Nephron (organoid): Measurements from ENCODE around the gene PDE1A.

Experiments
- H3K27ac Mint-ChIP-seq, 3 experiments: 2 replicates each; pipeline ENCODE4 v1.8.0; 2020; ENCODE audit warnings: mixed read lengths in 3 of 3, mild to moderate bottlenecking in 2 of 3, moderate library complexity in 1 of 3
- H3K27me3 Mint-ChIP-seq: 2 replicates; pipeline ENCODE4 v1.8.0; 2021; ENCODE audit warnings: low read depth, mild to moderate bottlenecking, moderate library complexity, mixed read lengths
- H3K36me3 Mint-ChIP-seq: 2 replicates; pipeline ENCODE4 v1.8.0; 2020; ENCODE audit warnings: low read depth, mixed read lengths
- H3K4me1 Mint-ChIP-seq: 2 replicates; pipeline ENCODE4 v1.8.0; 2020; ENCODE audit warnings: mixed read lengths
- H3K4me3 Mint-ChIP-seq, 3 experiments: 2 replicates each; pipeline ENCODE4 v1.8.0; 2020; ENCODE audit warnings: mild to moderate bottlenecking in 3 of 3, mixed read lengths in 3 of 3, moderate library complexity in 2 of 3
- H3K9me3 Mint-ChIP-seq: 2 replicates; pipeline ENCODE4 v1.8.0; 2020; ENCODE audit warnings: mixed read lengths
- CTCF ChIP-seq, 3 experiments: fragments of 200-600 bp; sonication (generic); IDR thresholded peaks; one replicate each; pipeline ENCODE4 v1.5.0; 2021; ENCODE audit warnings: antibody characterized with exemption in 3 of 3; ENCODE audit not compliant: unreplicated experiment in 3 of 3

PDE1A gene

GRCh38 chr2:182117196-182117595 is 309.6 kb downstream of the PDE1A start:
- Mint-ChIP-seq H3K27ac (no peak overlapping the region), H3K4me1 (no peaks in the 10 kb centered on the region), H3K27me3 (no peaks in the 10 kb centered on the region), H3K9me3 (peaks cover 2% of the 10 kb centered on the region), H3K4me3 (no peak overlapping the region), H3K36me3 (no peaks in the 10 kb centered on the region)
- TF ChIP-seq CTCF (IDR thresholded peaks at IDR 0.05; ENCODE audit: unreplicated experiment in 3 of 3) = no peak

GRCh38 chr2:182116774-182117173 is 310.1 kb downstream of the PDE1A start:
- peaks cover 1% of the 10 kb centered on the region for H3K9me3 Mint-ChIP-seq
- no peak overlapping the region for H3K27ac Mint-ChIP-seq
- H3K36me3 Mint-ChIP-seq = no peaks in the 10 kb centered on the region
- H3K4me1 Mint-ChIP-seq = no peaks in the 10 kb centered on the region
- no peaks in the 10 kb centered on the region for H3K27me3 Mint-ChIP-seq
- no peak overlapping the region for H3K4me3 Mint-ChIP-seq
- TF ChIP-seq CTCF (IDR thresholded peaks at IDR 0.05; ENCODE audit: unreplicated experiment in 3 of 3) = no peak

GRCh38 chr2:182115258-182115657 is 311.6 kb downstream of the PDE1A start:
- no peak for TF ChIP-seq CTCF (IDR thresholded peaks at IDR 0.05; ENCODE audit: unreplicated experiment in 3 of 3)
- H3K4me1 Mint-ChIP-seq = no peaks in the 10 kb centered on the region
- no peaks in the 10 kb centered on the region for H3K27me3 Mint-ChIP-seq
- no peak overlapping the region for H3K4me3 Mint-ChIP-seq
- H3K36me3 Mint-ChIP-seq = no peaks in the 10 kb centered on the region
- H3K9me3 Mint-ChIP-seq = no peaks in the 10 kb centered on the region
- no peak overlapping the region for H3K27ac Mint-ChIP-seq

- Mint-ChIP-seq H3K4me3 (no peak overlapping the region), H3K4me1 (no peaks in the 10 kb centered on the region), H3K27ac (no peak overlapping the region), H3K9me3 (no peaks in the 10 kb centered on the region), H3K27me3 (no peaks in the 10 kb centered on the region), H3K36me3 (no peaks in the 10 kb centered on the region)
- TF ChIP-seq CTCF (IDR thresholded peaks at IDR 0.05; ENCODE audit: unreplicated experiment in 3 of 3) = no peak
These were observed 313.5 kb downstream of the PDE1A start for GRCh38 chr2:182113334-182113733.

- H3K9me3 Mint-ChIP-seq = peaks cover 2% of the 10 kb centered on the region
- no peaks in the 10 kb centered on the region for H3K27me3 Mint-ChIP-seq
- TF ChIP-seq CTCF (IDR thresholded peaks at IDR 0.05; ENCODE audit: unreplicated experiment in 3 of 3) = no peak
- H3K27ac Mint-ChIP-seq = no peak overlapping the region
- no peaks in the 10 kb centered on the region for H3K4me1 Mint-ChIP-seq
- no peak overlapping the region for H3K4me3 Mint-ChIP-seq
- no peaks in the 10 kb centered on the region for H3K36me3 Mint-ChIP-seq
These were observed 316.5 kb downstream of the PDE1A start for GRCh38 chr2:182110347-182110746.

GRCh38 chr2:182103526-182103925 is 323.3 kb downstream of the PDE1A start:
- Mint-ChIP-seq H3K36me3 (no peaks in the 10 kb centered on the region), H3K4me3 (no peak overlapping the region), H3K9me3 (peaks cover 10% of the 10 kb centered on the region), H3K4me1 (no peaks in the 10 kb centered on the region), H3K27me3 (no peaks in the 10 kb centered on the region), H3K27ac (no peak overlapping the region)
- no peak for TF ChIP-seq CTCF (IDR thresholded peaks at IDR 0.05; ENCODE audit: unreplicated experiment in 3 of 3)
